ENCODE data around the gene CDH4. TPM values are rescaled to one million over a fixed set of nuclear protein-coding genes. Genes with fewer than 3 reads are reported as not detected.
A peak's percentile ranks its signal among the peaks of the same experiment; 100 is the strongest.

Gene CDH4
- total RNA-seq, 2 donors from 2014 or later, result 0.07 to 0.94 TPM

- H3K4me1 ChIP-seq, result peaks cover 0 to 22% of the 10 kb centered on the region in 2 donors
- H3K4me3 ChIP-seq, result peak overlapping the region in 1 of 2 donors; percentile 48
- peaks cover 0 to 21% of the 10 kb centered on the region in 2 donors for H3K27me3 ChIP-seq
- TF ChIP-seq CTCF (IDR thresholded peaks at IDR 0.05), result no peak
- no peak overlapping the region for H3K27ac ChIP-seq
- no peak for DNase-seq (ENCODE audit: low spot score)
- no peaks in the 10 kb centered on the region for H3K36me3 ChIP-seq
- H3K9me3 ChIP-seq, result no peaks in the 10 kb centered on the region
These were observed 1.8 kb downstream of the CDH4 start for GRCh38 chr20:61253640-61254511.

- Histone ChIP-seq H3K27ac (no peak overlapping the region), H3K27me3 (peaks cover 0 to 21% of the 10 kb centered on the region in 2 donors), H3K4me1 (peaks cover 0 to 22% of the 10 kb centered on the region in 2 donors), H3K4me3 (no peak overlapping the region), H3K36me3 (no peaks in the 10 kb centered on the region), H3K9me3 (no peaks in the 10 kb centered on the region)
- DNase-seq (ENCODE audit: low spot score), result no peak
- no peak for TF ChIP-seq CTCF (IDR thresholded peaks at IDR 0.05)
These were observed 3.0 kb downstream of the CDH4 start for GRCh38 chr20:61254881-61255626.

GRCh38 chr20:61256365-61256764, 4.3 kb downstream of the CDH4 start:
- Histone ChIP-seq H3K4me3 (no peak overlapping the region), H3K9me3 (no peaks in the 10 kb centered on the region), H3K27ac (no peak overlapping the region), H3K27me3 (peaks cover 0 to 16% of the 10 kb centered on the region in 2 donors), H3K36me3 (no peaks in the 10 kb centered on the region), H3K4me1 (peaks cover 0 to 22% of the 10 kb centered on the region in 2 donors)
- no peak for TF ChIP-seq CTCF (IDR thresholded peaks at IDR 0.05)
- DNase-seq (ENCODE audit: low spot score), result no peak

GRCh38 chr20:61256824-61257223, 4.8 kb downstream of the CDH4 start:
- H3K9me3 ChIP-seq, result no peaks in the 10 kb centered on the region
- H3K4me1 ChIP-seq, result peaks cover 0 to 19% of the 10 kb centered on the region in 2 donors
- TF ChIP-seq CTCF (IDR thresholded peaks at IDR 0.05), result no peak
- no peak overlapping the region for H3K27ac ChIP-seq
- peaks cover 0 to 12% of the 10 kb centered on the region in 2 donors for H3K27me3 ChIP-seq
- no peaks in the 10 kb centered on the region for H3K36me3 ChIP-seq
- DNase-seq (ENCODE audit: low spot score), result no peak
- no peak overlapping the region for H3K4me3 ChIP-seq

GRCh38 chr20:61257611-61258010, 5.5 kb downstream of the CDH4 start:
- no peaks in the 10 kb centered on the region for H3K36me3 ChIP-seq
- H3K27ac ChIP-seq, result no peak overlapping the region
- no peak for TF ChIP-seq CTCF (IDR thresholded peaks at IDR 0.05)
- DNase-seq (ENCODE audit: low spot score), result no peak
- peaks cover 0 to 11% of the 10 kb centered on the region in 2 donors for H3K27me3 ChIP-seq
- no peak overlapping the region for H3K4me3 ChIP-seq
- H3K9me3 ChIP-seq, result no peaks in the 10 kb centered on the region
- peaks cover 0 to 16% of the 10 kb centered on the region in 2 donors for H3K4me1 ChIP-seq
